GM12873 (cell line): ENCODE data around the gene CDPF1.

Experiments used
- CTCF ChIP-seq: IDR thresholded peaks from 2 replicates; pipeline ENCODE4 v1.5.1; 2012; ENCODE audit warnings: low read depth, mild to moderate bottlenecking, moderate library complexity, low read length, control low read depth; ENCODE audit not compliant: insufficient read depth; ENCODE audit errors: missing control alignments

Gene CDPF1

GRCh38 chr22:46250035-46250782 lies at the start of gene CDPF1:
CDPF1 (minus strand) TSS chr22:46250293; CDS start chr22:46248284, 2,009 bp downstream.
- peak; percentile 8 for TF ChIP-seq CTCF

DNA sequence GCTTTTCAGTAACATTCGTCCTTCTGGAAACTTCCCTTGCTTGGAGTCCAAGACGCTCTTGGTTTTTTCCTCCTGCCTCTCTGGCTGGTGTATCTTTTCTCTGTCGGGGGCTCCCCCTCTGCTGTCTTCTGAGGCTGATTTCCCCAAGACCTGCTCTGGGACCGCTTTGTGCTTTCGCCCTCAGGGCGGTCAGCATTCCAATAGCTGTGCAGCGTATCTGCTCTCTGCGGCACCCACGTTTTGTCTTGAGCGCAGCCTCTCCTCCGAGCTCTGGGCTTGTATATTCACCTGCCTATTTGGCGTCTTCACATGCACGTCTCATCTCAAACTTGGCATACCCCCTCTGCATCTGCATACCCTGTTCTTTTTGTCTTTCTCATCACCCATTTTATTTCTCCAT lies 49.0 kb upstream of the CDPF1 start:
- TF ChIP-seq CTCF, result no peak

DNA sequence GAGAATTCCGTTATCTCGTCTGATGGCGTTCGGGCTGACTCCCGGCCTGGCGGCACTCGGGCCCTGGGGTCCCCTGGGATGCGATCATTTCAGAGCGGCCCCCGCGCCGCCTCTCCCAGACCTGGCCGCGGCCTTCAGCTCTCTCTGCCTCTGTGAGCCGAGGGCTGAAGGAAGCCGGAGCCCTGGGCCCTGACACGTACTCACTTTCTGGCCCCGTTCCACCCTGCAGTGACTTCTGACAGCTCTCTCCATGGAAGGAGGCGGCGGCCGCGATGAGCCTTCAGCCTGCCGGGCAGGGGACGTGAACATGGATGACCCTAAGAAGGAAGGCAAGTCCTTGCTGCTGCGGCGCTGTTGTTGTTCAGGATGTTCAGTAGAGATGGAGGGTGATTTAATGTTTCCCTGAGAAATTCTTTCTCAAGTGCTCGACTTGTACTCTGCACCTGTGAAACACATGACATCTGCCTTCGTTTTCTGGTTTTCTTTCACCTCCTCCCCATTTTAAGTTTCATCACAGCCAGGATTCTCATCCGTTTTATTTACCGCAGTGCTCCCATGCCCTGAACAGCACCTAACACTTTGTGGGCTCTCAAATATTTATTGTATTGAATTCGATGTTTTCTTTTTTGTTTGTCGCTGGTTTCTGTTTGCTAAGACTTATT lies 47.2 kb upstream of the CDPF1 start:
- TF ChIP-seq CTCF, result no peak

- TF ChIP-seq CTCF, result peak; percentile 30
These were observed 46.4 kb upstream of the CDPF1 start, which contains the start of gene GTSE1 for GRCh38 chr22:46296257-46297150. GTSE1 (plus strand) TSS chr22:46296870; CDS start chr22:46297401, 531 bp downstream.

- no peak for TF ChIP-seq CTCF
These were observed 45.3 kb upstream of the CDPF1 start for GRCh38 chr22:46295277-46295971.

GRCh38 chr22:46294784-46295183 lies 44.7 kb upstream of the CDPF1 start:
- no peak for TF ChIP-seq CTCF
